Stimulated activated naive CD4-positive, alpha-beta T cell treated with Interleukin-2 at 50 U/mL for 16 hours (primary cell): ENCODE measurements around the gene SLC22A31.
A peak's percentile ranks its signal among the peaks of the same experiment; 100 is the strongest.
"Not testable (repeated sequence)": the region's sequence is repeated elsewhere in the genome, so short reads cannot be mapped to it uniquely, and the experiment has no call there.

Source experiments
- DNase-seq: peaks from one replicate; lab custom pipeline; 2025; lab: John Stamatoyannopoulos, UW

The SLC22A31 gene

DNA sequence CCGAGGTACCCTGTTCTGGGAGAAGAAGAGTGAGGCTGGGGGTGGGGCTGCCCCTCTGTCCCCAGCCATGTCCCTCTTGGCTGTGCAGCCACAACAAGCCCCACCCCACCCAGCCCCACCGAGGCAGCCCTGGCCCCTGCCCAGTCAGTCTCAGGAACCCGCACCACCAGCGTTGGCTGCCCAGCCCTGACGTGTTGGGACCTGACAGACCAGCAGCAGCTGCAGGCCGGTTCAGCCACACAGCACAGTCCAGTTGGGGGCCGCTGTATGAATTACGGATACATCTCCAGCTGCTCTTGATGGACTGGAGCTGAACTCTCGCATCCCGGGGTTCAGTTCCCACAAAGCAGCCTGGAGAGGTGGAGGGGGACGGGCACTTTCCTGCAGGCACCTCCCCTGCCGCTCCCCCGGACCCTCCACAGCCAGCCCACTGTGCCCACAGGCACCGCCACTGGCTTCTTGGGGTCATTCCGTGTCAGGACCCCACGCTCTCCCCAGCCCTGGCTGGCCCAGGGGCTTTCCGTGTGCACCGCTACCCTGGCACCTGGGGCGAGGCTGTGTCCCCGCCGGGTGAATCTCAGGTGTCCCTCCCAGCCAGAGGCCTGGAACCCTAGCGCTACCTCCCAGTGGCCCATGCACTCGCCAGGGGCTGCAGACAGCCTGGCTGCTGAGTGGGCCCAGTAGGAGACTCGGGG, 21.7 kb downstream of the SLC22A31 start:
- DNase-seq: no peak

DNA sequence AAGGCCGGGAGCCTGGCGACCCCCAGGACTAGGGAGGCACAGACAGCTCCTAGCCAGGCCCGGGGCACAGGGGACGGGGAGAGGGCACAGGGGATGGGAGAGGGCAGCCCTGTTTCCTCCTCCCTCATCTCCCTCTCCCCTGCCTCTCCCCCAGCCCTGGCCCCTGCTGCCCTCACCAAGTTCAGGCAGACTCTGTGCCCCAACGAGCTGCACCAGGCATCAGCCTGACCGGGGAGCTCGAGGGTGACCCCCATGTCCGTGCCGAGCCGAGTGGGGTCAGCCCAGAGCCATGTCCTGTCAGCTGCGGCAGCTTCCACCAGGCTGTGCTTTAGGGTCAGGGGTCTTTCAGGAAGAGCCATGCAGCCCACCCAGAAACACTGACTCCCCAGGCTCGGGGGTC, 22.8 kb downstream of the SLC22A31 start:
- DNase-seq: no peak

DNA sequence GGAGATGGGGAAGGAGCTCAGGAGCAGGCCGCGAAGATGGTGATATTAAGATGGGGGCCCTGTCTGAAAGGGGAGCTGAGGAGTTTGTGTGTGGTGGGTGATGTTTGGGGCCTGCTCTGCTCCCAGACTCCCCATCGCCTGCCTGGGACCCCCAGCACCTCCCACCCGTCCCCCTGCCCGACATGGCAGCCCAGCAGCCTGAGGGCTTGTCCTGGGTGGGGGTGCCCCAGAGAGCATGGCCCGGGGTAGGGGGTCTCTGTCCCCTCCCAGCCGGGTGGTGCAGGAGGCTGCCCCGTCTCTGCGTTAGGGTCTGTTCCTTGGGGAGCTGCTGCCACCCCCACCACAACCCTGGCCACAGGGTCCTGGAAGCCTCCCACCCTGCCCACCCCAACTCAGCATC, 23.6 kb downstream of the SLC22A31 start:
- DNase-seq: no peak

DNA sequence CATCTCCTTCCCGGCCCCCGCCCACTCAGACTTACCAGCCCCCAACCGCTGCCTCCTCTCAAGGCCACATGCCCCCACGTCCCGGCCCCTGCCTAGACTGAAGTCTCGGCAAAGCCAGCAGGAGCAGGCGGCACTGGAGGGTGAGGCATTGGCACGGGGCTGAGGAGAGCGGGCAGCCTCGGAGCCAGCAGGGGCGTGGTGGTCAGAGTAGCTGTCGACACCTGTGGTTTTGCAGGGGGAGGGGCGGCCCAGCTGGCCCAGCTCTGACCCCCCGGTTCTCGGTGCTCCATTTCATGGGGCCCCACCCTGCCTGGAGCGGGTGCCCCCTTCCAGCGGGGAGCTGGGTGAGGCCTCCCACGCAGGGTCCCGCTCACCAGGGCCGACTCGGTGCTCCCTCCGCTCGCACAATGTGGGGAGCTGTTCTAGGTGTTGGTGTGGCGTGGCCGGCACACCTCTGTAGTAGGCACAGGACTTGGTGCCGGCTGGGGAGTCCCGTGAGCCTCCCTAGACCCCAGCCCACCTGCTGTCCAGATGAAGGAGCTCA, 24.1 kb downstream of the SLC22A31 start:
- no peak for DNase-seq

DNA sequence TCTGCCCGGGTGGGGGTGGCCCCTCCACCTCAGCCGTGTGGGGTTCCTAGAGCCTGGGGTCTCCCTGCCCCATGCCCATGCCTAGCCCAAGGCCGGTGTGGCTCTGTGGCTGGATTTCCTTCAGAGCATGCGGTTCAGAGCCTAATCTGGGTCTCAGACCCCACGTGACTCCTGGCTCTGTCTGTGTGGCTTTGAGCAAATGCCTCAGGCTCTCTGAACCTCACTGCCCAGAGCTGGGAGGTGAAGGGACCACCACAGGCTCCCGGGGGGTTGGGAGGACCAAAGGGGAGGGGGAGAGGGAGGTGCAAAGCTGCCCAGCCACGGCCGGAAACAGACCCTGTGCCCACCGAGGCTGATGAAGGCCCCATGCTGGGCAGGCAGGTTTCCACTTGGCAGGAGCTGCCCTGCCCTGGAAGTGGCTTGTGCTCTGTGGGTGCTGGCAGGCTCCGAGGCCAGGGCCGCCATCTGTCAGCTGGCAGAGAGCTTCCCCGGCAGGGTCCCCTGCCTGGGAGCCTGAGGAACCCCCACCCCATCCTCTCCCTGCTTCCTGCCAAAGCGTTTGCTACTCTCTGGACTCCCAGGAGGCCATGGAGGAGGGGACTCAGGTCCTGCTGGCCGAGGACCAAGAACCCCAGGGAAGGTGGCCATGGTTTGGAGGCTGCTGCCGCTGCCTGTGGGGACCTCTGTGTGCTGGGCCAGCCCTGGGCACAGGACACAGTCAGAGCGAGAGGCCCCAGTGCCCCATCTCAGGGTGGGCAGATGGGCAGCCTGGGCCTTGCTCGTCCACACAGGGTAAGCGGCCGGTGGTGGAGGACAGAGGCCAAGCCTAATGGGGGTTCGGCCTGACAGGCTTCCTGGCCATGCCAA, 24.8 kb downstream of the SLC22A31 start:
- no peak for DNase-seq

DNA sequence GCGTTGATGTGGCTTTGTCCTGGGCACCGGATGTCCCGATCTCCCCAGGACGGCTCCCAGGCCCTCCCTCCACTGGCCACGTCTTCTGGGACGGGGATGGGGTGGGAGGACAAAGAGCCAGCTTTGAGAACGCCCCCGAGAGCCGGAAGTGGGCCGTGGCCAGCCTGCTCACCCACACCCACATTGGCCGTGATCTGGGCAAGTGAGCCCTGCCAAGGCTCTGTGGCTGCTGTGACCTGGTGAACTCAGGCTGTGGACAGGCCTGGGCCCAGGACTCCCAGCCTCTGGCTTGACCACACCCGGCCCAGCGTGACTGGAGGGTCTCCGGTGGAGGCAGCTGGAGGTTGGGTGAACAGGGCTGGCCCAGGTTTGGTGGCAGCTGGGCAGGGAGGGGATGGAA, 25.5 kb downstream of the SLC22A31 start:
- DNase-seq: no peak

DNA sequence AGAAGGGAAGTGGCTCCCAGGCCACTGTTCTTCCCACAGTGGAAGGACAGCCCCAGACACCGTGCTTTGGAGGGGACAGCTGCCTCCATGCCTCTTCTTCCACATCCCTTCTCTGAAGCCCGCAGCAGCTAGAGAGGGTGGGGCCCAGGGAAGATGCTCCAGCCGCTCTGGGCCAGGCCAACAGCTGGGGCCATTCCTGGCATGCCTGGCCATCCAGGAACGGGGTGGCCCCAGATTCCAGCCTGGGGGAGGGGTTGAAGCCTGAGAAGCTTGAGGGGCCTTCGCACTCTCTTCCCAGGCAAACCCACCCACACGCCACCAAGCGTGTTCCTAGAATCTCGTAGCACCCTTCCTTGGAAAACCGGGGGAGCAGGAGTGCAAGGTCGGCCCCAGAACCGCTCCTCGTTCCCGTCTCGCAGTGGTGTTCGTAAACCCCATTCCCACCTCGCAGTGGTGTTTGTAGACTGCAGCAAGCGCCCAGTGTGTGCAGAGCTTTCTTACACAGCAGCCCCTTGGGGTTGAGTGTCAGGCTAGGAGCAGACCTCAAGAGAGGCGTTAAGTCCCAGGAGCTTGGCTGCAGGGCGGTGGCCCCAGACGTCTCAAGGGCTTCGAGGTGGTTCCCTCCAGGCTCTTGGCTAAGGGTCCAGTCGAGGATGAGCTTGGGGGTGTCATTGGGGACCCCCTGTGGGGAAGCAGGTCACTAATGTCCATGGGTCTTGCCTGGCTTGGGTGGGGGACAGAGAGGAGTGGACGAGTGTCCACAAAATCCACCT, 26.1 kb downstream of the SLC22A31 start:
- no peak for DNase-seq

DNA sequence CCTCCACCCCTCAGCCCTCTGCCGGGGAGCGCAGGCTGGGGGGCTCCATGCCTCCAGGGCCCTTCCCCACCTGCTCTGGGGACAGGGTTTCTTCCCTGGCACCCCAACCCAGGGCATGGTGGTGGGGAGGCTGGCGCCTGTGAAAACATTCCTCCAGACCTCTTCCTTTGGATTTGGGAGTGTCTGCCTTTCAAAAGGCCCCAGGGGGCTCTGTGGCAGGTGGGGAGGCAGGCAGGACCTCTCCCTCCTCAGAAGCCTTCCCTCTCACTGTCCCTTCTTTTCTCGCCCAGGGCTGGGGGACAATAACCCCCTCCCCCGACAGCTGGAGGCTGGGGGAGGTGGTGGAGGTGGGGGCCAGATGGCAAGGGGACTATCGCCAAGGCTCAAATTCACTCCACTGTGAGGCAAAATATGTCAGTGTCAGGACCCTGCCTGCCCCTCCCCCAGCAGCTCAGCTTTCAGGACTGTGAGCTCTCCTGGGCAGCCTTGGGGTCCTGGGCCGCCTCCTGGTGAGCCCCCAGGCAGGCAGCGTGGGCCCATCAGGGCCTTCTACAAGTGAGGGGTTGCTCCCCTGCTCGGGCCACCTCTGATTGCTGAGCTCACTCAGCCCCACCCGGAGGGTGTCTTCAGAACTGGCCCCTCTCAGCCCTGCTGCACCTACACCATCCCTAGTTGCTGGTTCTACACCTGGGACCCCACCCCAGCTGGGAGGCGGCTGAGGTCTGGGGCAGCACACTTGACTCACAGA, 27.0 kb downstream of the SLC22A31 start:
- DNase-seq: no peak

DNA sequence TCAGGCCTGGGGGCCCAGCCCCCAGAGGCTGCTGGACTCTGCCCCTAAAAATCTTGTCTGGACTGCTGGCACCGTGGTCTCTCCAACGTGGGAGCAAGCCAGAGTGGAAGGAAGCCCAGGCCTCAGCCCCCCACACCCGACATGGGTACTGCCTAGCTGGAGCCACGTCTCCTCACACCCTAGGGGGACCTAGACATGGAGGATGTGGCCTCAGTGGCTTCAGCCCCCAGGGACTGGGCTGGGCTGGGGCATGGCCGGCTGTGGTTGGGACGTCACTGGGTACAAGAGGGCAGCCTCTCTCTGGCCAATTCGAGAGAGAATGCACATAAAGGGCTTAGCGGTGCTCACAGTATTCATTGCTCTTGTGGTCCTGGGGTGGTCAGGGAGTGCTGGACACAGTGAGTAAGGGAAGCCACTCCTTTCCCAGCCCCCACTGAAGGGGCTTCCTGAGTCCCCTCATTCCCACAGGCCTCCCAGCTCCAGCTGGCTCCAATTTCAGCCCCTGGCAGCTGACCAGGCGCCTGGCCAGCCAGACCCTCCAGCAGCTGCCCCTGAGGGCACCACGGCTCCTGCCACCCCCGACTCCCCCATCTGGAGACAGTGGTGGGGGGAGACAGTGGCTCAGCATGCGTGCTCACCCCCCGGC, 27.7 kb downstream of the SLC22A31 start:
- DNase-seq: no peak

DNA sequence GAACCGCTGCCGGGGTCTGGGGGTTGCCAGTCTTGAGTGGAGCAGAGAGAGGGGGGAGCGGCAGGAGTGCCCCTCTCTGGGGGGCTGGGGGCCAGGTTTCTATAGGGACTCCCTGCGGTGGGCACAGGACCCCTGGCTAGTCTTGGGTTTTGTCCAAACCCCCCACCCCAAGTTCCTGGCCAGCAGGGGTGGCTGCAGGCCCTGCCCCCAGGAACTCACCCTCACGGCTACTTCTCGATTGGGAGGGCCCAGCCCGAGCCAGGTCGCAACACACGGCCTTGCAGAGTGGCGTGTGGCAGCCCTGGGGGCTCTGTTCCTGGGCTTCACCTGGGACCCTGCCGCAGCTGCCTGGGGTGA, 28.2 kb downstream of the SLC22A31 start:
- no peak for DNase-seq

DNA sequence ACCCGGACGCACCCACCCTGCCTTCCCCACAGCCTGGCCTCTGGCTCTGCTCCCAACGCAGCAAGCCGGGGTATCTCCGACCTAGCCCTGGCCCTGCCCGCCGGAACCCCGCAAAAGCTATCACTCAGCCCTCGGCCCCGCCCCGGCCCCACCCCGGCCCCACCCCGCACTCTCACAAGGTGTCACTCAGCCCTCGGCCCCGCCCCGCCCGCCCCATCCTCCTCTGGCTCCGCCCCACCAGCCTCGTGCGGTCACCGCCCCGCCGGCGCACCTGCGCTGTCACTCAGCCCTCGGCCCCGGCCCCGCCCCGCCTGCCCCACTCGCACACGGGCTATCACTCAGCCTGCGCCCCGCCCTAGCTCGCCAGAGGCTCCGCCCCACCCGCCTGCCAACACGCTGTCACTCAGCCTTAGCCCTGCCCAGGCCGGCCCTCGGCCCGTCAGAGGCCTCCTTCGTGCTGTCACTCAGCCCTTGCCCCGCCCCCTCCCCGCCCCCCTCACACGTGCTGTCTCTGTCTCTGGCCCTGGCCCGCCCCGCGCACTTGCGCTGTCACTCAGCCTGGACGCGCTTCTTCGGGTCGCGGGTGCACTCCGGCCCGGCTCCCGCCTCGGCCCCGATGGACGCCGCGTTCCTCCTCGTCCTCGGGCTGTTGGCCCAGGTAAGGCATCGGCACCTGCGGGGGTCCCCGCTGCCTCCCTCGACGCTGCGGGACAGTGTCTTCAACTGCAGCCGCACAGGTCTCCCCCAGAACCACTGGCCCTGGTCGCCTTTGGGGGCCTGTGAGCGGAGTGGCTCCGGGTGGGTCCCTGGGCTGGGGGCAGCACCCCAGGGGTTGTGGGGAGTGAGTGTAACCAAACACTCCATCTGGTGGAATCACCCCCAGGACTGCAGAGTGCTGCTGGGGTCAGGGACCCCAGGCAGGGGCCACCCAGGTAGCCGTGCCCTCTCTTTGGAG, 28.8 kb downstream of the SLC22A31 start, which contains the start of gene CDH15:
CDH15 (plus strand) TSS at position 533 of the 955 bp plus-strand sequence; CDS start at position 617, 84 bp downstream.
- DNase-seq: peak; percentile 95

DNA sequence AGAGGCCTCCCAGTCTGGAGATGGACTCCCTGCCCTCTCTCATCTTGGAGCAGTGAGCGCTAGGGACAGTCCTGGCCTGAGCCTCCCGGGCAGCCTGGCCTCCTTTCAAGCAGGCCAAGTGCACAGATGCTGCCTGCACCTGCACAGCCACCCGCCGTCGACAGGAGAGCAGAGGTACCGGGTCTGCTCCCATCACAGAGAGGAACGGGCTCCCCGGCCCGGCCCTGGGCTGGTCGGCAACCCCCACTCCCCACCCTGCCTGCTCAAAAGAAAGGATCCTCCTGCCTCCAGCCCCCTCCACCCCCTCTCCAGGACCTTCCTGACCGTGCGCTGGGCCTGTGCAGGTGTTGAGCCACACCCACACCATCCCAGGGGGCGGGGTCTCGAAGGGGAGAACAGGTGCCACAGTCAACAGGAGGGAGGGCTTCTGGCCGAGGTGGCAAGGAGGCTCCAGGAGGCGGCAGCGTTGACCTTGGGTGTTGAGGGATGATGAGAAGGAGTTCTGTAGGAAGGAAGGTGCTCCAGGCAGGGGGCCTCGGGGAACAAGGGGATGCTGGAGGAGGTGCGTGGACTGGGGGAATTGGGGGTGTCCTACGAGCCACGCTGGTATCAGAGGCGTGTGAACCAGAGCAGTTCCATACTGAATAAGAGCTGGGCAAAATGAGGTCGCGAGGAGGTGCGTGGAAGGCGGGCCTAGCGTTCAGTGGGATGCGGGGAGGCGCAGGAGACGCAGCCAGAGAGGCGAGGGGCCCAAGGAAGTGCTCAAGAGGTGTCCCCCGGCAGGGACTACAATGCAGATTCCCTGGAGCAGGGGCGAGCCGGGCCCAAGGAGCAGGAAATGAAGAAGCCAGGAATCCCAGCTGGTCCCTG, 29.8 kb downstream of the SLC22A31 start:
- DNase-seq: no peak

DNA sequence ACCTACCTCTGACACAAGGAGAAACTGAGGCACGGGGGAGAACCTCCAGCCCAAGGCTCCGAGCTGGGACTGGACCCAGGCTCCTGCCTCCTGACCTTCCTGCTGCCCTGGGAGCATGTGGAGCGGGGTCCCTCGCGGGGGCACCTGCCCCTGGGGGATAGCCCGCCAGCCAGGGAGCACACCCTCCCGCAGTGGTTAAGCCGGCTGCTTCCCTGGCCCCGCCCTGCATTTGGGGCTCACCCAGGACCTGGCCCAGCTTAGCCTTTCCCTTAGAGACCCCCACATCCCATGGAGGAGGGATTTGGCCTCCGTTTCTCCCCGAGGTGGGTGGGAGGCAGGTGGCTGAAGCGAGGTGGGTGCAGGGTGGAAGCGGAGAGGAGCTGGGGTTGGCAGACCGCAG, 30.6 kb downstream of the SLC22A31 start:
- DNase-seq: no peak

DNA sequence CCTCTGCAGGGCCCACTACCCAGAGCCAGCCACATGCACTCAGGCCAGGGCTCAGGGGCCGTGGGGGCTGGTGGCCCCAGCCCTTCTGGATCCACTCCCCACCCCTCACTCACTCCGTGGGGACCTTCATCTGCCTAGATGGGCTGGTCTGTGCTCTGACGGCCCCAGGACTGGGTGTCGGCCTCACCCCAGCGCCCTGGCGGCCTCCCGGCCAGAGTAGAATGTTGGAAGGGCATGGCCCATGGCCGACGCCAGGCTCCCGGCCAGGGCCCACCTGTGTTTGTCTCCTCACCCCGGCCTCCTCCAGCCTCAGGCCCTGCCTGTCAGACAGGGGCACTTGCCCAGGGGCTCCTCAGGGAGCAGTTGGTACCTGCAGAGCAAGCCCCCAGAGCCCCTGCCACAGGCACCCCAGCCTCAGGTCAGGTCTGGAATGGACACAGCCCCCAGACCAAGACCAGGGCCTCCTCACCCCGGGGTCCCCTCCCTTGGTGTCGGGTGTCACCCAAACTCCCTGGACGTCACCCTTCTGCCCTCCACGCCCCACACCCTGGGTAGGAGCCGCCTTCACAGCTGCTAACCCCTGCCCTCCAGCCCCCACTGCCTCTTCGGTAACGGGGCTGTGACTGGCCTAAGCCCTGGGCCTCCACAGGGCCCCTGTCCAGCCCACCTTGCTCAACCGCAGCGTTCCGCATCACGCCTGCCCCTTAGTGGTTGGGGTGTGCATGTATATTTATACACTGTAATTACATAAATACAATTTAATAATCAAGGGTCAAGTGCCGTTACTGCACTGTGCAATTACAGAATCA, 31.8 kb downstream of the SLC22A31 start:
- DNase-seq: no peak

DNA sequence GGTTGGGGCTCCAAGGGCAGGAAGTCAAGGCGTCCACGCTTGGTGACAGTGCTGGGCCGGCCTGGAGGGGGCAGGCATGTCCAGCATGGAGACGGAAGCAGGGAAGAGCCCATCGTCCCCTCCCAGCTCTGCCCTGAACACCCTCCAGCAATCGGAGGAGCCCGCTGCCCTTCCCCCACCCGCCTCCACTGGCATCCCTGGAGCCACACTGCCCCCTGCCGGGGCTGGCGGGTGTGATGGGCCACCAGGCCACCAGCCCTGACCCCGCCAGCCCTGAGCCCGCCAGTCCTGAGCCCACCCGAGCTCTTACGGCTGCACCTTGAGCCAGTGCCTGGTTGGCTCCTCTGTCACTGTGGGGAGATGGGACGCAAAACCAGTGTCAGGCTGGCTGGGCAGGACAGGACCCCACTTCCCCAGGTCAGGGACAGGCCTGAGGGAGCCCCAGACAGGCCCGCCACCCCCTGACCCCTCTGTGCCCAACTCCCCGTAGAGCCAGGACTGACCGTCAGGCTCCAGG, 32.9 kb downstream of the SLC22A31 start:
- peak; percentile 70 for DNase-seq

DNA sequence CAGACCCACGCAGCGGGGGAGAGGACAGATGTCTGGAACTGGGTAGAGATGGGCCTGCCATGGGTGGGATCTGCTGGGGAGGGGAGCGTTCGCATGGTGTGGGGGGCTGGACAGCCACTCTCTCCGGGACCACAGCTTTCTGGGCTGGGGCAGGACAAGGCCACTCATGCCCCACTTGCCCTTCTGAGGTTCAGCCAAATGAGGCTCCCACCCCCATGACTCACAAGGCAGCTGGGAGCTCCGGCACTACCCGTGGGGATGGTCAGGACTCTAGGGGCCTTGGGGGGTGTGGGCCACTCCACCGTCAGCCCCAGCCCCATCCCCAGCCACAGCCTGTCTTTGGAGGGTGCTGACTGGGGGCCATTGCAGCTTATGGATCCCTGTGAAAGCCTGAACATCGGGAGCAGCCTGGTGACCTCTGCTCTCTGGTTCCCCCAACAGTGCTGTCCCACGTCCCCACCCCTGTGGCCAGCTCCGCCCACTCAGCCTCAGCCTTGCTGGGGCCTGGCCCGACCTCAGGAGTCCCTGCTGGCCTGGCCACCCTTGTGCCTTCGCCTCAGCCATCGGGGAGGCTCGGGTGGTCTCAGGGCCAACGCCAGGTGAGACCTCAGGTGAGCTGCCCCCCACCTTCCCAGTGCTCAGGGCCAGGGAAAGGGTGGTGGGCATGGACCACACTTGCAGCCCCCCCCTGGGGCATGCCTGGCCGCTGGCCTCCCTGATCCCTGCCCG, 33.5 kb downstream of the SLC22A31 start:
- DNase-seq: no peak

DNA sequence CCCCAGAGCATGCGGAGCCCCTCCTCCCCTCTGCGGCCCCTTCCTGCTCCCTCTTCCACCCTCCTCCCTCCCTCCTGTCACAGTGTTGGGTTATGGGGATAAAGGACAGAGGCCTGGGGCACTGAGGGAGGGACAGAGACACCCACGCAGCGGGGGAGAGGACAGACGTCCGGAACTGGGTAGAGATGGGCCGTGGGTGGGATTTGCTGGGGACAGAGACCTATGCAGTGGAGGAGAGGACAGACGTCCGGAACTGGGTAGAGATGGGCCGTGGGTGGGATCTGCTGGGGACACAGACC, 34.7 kb downstream of the SLC22A31 start:
- not testable (repeated sequence) for DNase-seq
